Uterine smooth muscle cell (primary cell): ENCODE data around the gene INTS12. TPM values are rescaled to one million over a fixed set of nuclear protein-coding genes. Genes with fewer than 3 reads are reported as not detected.

Experiments used
- total RNA-seq: library from RNA; depleted of rRNA; stranded (reverse); fragments of >200 nt; gene quantifications from 2 replicates; pipeline ENCODE4 v1.2.3, GENCODE V29; 2014

INTS12 gene, protein sequence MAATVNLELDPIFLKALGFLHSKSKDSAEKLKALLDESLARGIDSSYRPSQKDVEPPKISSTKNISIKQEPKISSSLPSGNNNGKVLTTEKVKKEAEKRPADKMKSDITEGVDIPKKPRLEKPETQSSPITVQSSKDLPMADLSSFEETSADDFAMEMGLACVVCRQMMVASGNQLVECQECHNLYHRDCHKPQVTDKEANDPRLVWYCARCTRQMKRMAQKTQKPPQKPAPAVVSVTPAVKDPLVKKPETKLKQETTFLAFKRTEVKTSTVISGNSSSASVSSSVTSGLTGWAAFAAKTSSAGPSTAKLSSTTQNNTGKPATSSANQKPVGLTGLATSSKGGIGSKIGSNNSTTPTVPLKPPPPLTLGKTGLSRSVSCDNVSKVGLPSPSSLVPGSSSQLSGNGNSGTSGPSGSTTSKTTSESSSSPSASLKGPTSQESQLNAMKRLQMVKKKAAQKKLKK
- 22.6 and 23.6 TPM in 2 replicates for total RNA-seq

DNA sequence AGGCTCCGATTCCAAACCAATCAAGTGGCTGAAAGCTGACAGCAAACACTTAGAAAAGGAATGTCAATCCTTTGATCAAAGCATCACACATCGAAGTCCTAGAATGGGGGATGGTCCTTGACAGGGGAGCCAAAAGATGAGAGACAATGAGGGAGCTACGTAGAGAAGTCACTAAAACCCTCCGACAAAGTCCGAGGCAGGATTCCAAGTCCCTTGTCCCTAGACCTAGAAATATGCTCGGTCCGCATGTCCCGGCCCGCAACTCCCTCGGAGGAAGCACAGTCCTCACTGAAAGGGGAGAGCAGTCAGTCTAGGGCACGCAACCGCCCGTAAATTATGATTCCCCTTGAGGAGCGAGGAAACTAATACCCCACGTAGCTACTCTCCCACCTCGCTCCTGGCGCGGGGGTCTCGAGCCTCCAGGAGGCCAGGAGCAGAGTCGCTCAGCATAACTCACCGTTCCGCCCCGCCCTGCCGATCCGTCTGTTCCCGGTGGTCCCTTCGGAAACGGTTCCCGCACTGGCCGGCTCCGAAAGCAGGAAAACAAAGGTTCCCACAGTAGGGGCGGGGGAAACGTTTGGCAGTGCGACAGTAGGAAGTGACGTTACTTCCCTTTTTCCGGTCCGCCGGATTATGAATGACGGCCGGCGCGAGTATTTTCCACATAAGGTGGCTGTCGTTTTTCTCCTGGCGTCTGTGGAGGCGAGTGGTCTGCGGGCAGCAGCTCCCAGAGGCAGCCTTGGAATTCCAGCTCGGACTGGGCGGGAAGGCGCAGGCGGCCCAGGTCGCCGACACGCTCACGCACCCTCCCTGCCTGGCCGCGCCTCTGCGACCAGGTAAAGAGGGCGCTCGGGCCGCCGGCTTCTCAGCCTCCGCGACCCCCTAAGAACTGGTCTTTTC, at the start of gene INTS12, which contains the start of gene GSTCD:
Gene INTS12, minus strand, starts transcription at position 509 of the 900 bp plus-strand sequence. CDS start 8,684 bp downstream, outside the sequence.
Gene GSTCD, plus strand, starts transcription at position 604 of the 900 bp plus-strand sequence. CDS start 8,830 bp downstream, outside the sequence.

Other genes with a start within 250 kb of the INTS12 start
- 84.0 and 107 TPM in 2 replicates for gene PPA2, start 234.6 kb downstream of the INTS12 start, total RNA-seq
- not detected in 2 replicates for gene ARHGEF38, start 156.1 kb downstream of the INTS12 start, total RNA-seq
- 13.7 and 31.0 TPM in 2 replicates for gene GSTCD, start 95 bp upstream of the INTS12 start, total RNA-seq
- 0.75 and 1.1 TPM in 2 replicates for gene NPNT, start 186.8 kb upstream of the INTS12 start, total RNA-seq